ENCODE data around the gene ITGA5. TPM values are rescaled to one million over a fixed set of nuclear protein-coding genes. Genes with fewer than 3 reads are reported as not detected.

Gene ITGA5
- total RNA-seq, 1 experiment from 2014 or later, result 12.2 TPM

DNA sequence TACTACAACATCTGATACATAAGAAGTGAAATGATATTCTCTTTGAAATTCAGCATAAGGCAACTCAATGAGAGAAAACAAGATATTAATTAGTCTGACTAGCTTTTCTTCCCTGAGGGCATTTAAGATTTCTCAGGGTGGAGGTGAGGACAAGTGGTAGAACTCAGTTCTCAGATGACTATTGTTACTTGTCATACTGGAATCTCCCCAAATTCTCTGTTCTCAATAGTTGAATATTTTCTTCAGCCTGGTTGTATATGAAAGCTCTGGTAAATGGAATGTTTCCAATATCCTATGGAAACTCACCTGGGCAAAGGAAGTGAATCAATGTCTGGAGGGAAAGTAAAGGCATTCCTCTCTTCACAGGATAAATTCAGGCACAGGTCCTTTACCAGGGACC is 18.2 kb upstream of the ITGA5 start:
- no peak overlapping the region for H3K27ac Mint-ChIP-seq
- no peak overlapping the region for H2AK5ac ChIP-seq (ENCODE audit: insufficient read length, low read length)

More for the DNA sequence above, 18.2 kb upstream of the ITGA5 start:
- Histone ChIP-seq H2BK15ac (ENCODE audit: low read depth, low read length) (no peak overlapping the region), H4K5ac (ENCODE audit: insufficient read length, low read depth, low read length) (no peak overlapping the region), H3K9me3 (ENCODE audit: control insufficient read depth, low read depth, low read length) (no peaks in the 10 kb centered on the region), H3K14ac (ENCODE audit: insufficient read depth, low read length) (no peak overlapping the region), H3K27ac (ENCODE audit: insufficient read length, low read depth, low read length) (no peak overlapping the region), H2BK12ac (ENCODE audit: insufficient read length, low read depth, low read length) (no peak overlapping the region), H2BK120ac (ENCODE audit: low read depth, low read length, poor library complexity, severe bottlenecking) (no peak overlapping the region), H3K23me2 (ENCODE audit: insufficient read length, low read depth, low read length, poor library complexity, severe bottlenecking) (no peaks in the 10 kb centered on the region), H3K27me3 (ENCODE audit: insufficient read depth, low read length) (peaks cover 4% of the 10 kb centered on the region), H4K8ac (replicated peaks; ENCODE audit: insufficient read length, low read depth, low read length) (no peak overlapping the region), H3K4ac (ENCODE audit: low read depth, low read length) (no peak overlapping the region), H3K4me2 (ENCODE audit: insufficient read depth, insufficient read length, low read length) (no peak overlapping the region), H4K91ac (ENCODE audit: insufficient read length, low read depth, low read length) (no peak overlapping the region), H3K18ac (ENCODE audit: insufficient read length, low read depth, low read length) (no peak overlapping the region), H3K79me2 (ENCODE audit: insufficient read depth, low read length) (no peaks in the 10 kb centered on the region), H2BK20ac (ENCODE audit: low read depth, low read length, poor library complexity, severe bottlenecking) (no peak overlapping the region), H4K20me1 (ENCODE audit: control insufficient read depth, insufficient read depth, insufficient read length) (no peaks in the 10 kb centered on the region), H3K23ac (ENCODE audit: insufficient read length, low read depth, low read length) (no peak overlapping the region), H3K56ac (ENCODE audit: insufficient read length, low read depth, low read length) (no peak overlapping the region), H3K4me1 (ENCODE audit: insufficient read depth, low read length) (peaks cover 3% of the 10 kb centered on the region; the same call in 1 of the 2 replicates), H2AFZ (ENCODE audit: low read length) (no peak overlapping the region), H2BK5ac (ENCODE audit: insufficient read length, low read length) (no peak overlapping the region), H3T11ph (ENCODE audit: low read length) (no peak overlapping the region), H3K79me1 (ENCODE audit: insufficient read depth, low read depth, low read length, poor library complexity, severe bottlenecking) (no peaks in the 10 kb centered on the region), H3K9ac (ENCODE audit: extremely low read depth, insufficient read length, low read length) (no peak overlapping the region)
- H3K36me3 Mint-ChIP-seq (ENCODE audit: insufficient read depth in 1 of 3, low read depth in 3 of 3), result no peaks in the 10 kb centered on the region
- peaks cover 84% of the 10 kb centered on the region for H3K27me3 Mint-ChIP-seq (ENCODE audit: low read depth)
- H3K4me1 Mint-ChIP-seq, result peaks cover 3 to 10% of the 10 kb centered on the region in 2 experiments
- H3K4me3 Mint-ChIP-seq, result no peak overlapping the region
- TF ChIP-seq, protein P1, sequence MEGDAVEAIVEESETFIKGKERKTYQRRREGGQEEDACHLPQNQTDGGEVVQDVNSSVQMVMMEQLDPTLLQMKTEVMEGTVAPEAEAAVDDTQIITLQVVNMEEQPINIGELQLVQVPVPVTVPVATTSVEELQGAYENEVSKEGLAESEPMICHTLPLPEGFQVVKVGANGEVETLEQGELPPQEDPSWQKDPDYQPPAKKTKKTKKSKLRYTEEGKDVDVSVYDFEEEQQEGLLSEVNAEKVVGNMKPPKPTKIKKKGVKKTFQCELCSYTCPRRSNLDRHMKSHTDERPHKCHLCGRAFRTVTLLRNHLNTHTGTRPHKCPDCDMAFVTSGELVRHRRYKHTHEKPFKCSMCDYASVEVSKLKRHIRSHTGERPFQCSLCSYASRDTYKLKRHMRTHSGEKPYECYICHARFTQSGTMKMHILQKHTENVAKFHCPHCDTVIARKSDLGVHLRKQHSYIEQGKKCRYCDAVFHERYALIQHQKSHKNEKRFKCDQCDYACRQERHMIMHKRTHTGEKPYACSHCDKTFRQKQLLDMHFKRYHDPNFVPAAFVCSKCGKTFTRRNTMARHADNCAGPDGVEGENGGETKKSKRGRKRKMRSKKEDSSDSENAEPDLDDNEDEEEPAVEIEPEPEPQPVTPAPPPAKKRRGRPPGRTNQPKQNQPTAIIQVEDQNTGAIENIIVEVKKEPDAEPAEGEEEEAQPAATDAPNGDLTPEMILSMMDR (conservative IDR thresholded peaks at IDR 0.05), result no peak
- no peak for DNase-seq
- no peaks in the 10 kb centered on the region for H3K9me3 Mint-ChIP-seq
